ENCODE results near the gene OXER1.

The OXER1 gene

GRCh38 chr2:42808301-42808700, 44.4 kb upstream of the OXER1 start:
- no peak overlapping the region for H3K27ac ChIP-seq

DNA sequence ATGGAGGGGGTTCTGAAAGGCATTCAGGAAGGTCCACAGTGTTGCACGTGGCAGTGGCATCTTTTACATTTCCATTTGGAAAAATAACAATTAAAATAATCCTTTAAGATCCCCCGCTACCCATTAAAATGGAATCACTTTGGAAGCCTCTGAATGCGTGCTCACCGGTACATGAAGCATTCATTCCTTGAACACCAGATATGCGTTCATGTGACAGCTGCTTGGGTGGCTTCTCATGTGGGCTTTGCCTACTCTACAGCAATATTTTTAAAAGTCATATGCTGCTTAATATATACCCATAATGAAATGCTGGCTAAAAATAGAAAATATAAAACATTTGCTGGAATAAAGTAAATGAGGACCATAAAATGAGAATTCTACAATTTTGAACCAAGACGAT, 42.9 kb upstream of the OXER1 start:
- TF ChIP-seq ZFX (IDR thresholded peaks at IDR 0.05; ENCODE audit: borderline replicate concordance) (no peak), CTCF (IDR thresholded peaks at IDR 0.05) (no peak)
- H3K27ac ChIP-seq: no peak overlapping the region

More at GRCh38 chr2:42808301-42808700, 44.4 kb upstream of the OXER1 start:
- TF ChIP-seq ZFX (IDR thresholded peaks at IDR 0.05; ENCODE audit: borderline replicate concordance): no peak
- no peak for TF ChIP-seq CTCF (IDR thresholded peaks at IDR 0.05)

GRCh38 chr2:42804891-42805290, 41.0 kb upstream of the OXER1 start:
- H3K27ac ChIP-seq: no peak overlapping the region
- TF ChIP-seq CTCF (IDR thresholded peaks at IDR 0.05): no peak
- TF ChIP-seq ZFX (IDR thresholded peaks at IDR 0.05; ENCODE audit: borderline replicate concordance): no peak

DNA sequence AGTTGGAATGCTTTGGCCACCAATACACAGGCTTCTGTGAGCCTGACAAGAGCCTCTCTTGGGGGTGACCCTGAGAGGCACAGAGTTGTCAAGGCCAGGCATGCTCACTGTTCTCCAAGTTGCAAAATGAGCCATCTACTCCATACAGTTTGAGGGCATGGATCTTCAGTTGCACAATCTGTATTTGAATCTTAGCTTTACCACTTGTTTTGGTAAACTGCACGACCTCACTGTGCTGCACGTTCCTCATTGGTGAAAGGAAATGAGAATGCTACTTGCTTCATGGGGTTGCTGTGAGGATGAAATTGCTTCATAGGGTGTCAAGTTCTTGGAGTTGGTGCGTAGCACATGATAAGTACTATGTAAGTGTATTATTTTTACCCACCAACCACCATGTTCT, 40.4 kb upstream of the OXER1 start:
- H3K27ac ChIP-seq: no peak overlapping the region
- TF ChIP-seq ZFX (IDR thresholded peaks at IDR 0.05; ENCODE audit: borderline replicate concordance) (no peak), CTCF (IDR thresholded peaks at IDR 0.05) (no peak)

DNA sequence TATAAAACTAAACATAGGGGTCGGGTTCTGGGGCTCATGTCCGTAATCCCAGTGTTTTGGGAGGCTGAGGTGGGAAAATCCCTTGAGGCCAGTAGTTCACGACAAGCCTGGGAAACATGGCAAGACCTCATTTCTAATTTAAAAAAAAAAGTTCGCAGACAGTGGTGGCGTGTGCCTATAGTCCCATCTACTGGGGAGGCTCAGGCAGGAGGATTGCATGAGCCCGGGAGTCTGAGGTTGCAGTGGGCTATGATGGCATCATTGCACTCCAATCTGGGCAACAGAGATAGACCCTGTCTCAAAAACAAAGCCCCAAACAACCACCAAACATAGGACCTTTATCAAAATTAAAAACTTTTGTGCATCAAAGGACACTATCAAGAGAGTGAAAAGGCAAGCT, 38.2 kb upstream of the OXER1 start:
- no peak for TF ChIP-seq ZFX (IDR thresholded peaks at IDR 0.05; ENCODE audit: borderline replicate concordance)
- no peak for TF ChIP-seq CTCF (IDR thresholded peaks at IDR 0.05)
- H3K27ac ChIP-seq: no peak overlapping the region

DNA sequence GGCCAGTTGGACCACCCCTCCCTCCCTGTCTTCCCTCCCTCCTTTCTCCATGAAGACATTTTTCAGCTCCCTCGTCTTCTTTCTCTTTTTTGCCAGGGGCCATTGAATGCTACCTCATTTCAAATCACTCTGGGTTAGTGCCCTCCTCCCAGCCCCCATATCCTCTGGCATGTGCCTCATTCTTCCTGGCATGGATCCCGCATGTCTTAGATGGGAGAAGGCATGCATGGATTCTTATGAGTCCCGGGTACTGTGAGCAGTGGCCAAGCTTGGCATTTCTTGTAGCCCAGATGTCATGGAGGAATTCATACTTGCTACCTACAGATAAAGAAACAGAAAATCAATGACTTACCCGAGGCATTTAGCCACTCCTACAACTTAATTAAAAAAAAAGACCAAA, 37.4 kb upstream of the OXER1 start:
- TF ChIP-seq CTCF (IDR thresholded peaks at IDR 0.05) (no peak), ZFX (IDR thresholded peaks at IDR 0.05; ENCODE audit: borderline replicate concordance) (no peak)
- H3K27ac ChIP-seq: no peak overlapping the region

GRCh38 chr2:42800981-42801380, 37.0 kb upstream of the OXER1 start:
- TF ChIP-seq ZFX (IDR thresholded peaks at IDR 0.05; ENCODE audit: borderline replicate concordance) (no peak), CTCF (IDR thresholded peaks at IDR 0.05) (no peak)
- no peak overlapping the region for H3K27ac ChIP-seq

Data from 22Rv1 (cell line).